ENCODE results near the gene DNM3.

GRCh38 chr1:172429331-172430127 lies 588.2 kb downstream of the DNM3 start:
- TF ChIP-seq EP300 (IDR thresholded peaks at IDR 0.05; ENCODE audit: borderline replicate concordance in 1 of 2, low read depth in 1 of 2, low read length in 1 of 2), result no peak
- TF ChIP-seq TAF1 (IDR thresholded peaks at IDR 0.05; ENCODE audit: borderline replicate concordance, low read depth, low read length), result no peak
- peak; percentile 87 for TF ChIP-seq CTCF (IDR thresholded peaks at IDR 0.05)
- peak; percentile 70 for TF ChIP-seq SMC3 (IDR thresholded peaks at IDR 0.05; ENCODE audit: low read depth, low read length)
- TF ChIP-seq REST (IDR thresholded peaks at IDR 0.05; ENCODE audit: low read depth, low read length), result no peak
- no peak for TF ChIP-seq POLR2AphosphoS5 (IDR thresholded peaks at IDR 0.05; ENCODE audit: low read depth, low read length)
- TF ChIP-seq PBX3 (IDR thresholded peaks at IDR 0.05), result no peak
